HG02973 (cell line): ENCODE results near the gene HFE.
"Not testable (repeated sequence)": the region's sequence is repeated elsewhere in the genome, so short reads cannot be mapped to it uniquely, and the experiment has no call there.

Source experiments
- ATAC-seq: cut with Tn5 transposase; IDR thresholded peaks from one replicate; pipeline ENCODE4 v1.9.1; 2021; ENCODE audit warnings: moderate library complexity; ENCODE audit not compliant: unreplicated experiment

Gene HFE

DNA sequence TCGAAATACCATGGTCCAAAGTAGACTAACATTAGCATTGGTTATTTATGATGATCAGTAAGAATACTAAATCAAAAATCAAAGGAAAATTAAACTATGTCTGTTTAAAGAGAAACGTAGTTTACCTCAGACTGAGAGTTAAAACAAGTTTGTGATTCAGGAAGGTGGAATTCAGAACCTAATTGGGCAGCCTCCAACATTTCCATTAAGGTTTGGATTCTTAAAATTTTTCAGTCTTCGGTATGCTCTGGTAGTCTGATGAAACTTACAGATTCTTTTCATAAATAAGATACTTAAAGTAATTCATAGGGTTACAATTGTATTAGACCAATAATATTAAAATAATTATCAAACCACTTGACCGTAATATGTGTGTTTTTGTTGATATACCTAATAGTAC, 18.6 kb downstream of the HFE start:
- no peak for ATAC-seq

DNA sequence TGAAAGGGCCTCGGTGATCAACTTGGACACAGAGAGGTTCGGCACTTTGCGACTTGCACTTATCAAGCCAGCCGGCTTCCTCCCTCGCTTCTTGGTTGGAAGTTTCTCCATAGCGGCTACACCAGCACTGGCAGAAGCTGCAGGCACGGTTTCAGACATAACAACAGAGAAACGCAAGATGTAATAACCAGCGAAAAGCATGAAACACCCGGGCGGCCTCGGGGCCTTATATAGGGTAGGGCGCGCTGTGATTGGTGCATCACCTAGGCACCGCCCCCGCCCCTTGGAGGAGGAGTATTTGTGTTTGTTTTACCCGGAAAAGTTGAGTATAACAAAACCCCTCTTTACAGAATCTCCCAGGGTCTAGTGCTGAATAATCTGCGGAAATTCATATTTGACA, 20.7 kb downstream of the HFE start:
- ATAC-seq = no peak

DNA sequence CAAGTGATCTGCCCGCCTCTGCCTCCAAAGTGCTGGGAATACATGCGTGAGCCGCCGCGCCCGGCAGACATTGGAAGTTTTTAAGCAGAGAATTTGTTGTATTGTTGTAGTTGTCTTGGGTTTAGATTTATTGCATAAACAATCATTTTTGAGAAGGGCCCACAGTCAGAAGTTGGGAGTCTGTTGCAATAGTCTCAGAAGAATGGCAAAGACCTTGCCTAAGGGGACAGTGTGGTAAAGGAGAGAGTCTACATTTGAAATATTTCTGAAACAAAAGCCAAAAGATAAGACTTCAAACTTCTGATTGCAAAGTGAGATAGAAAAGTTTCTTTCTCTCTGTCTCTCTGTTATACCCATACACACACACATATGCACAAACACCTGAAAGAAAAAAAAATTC, 22.5 kb downstream of the HFE start:
- no peak for ATAC-seq

- ATAC-seq = no peak
These were observed 26.3 kb downstream of the HFE start for GRCh38 chr6:26113570-26113969.

DNA sequence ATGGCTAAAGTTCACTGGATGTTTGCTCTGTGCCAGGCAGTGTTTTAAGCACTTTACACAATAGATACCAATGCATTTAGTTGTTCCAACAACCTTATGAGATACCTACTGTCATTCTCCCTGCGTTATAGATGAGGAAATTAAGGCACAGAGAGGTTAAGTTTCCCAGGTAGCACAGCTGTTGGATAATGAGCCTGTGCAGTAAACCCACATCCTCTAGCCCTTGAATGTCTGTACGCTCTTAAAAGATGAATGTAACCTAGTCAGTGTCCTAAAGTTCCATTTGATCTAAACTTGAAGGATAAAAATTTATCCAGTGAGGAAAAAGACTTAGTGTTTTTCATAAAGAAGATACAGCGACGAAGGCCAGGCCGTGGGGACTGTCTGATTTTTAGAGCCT, 28.0 kb downstream of the HFE start:
- ATAC-seq = no peak

GRCh38 chr6:26116267-26116666, 29.0 kb downstream of the HFE start:
- ATAC-seq = no peak

DNA sequence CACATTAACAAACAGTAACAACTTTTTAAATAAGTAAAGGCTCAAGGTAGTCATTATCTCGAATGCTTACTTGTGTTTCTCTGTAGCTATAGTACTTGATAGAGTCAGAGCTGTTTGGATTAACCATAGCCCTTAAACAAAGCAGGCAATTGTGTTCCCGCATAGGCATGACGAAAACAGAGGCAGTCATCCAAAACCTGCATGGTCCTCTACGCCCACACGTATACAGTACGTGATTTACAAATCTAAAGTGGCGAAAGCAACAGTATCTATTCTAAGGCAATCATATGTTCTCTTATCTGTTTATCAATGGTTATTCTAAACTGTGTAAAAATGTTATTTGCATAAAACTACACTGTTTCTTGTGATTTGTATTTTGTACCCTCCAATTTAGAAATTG, 31.8 kb downstream of the HFE start:
- no peak for ATAC-seq

DNA sequence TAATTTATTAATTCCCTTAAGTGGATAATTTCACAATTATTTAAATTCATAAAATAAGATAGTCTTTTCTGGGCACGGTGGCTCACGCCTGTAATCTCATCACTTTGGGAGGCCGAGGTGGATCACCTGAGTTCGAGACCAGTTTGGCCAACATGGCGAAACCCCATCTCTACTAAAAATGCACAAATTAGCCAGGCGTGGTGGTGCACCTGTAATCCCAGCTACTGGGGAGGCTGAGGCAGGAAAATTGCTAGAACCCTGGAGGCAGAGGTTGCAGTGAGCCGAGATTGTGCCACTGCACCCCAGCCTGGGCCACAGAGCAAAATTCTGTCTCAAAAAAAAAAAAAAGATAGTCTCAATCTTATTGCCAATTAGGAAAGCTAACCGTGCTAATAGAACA, 32.9 kb downstream of the HFE start:
- ATAC-seq = not testable (repeated sequence)

GRCh38 chr6:26120807-26121140, 33.5 kb downstream of the HFE start:
- ATAC-seq = no peak

- ATAC-seq = no peak
These were observed 34.1 kb downstream of the HFE start for GRCh38 chr6:26121141-26122004.

DNA sequence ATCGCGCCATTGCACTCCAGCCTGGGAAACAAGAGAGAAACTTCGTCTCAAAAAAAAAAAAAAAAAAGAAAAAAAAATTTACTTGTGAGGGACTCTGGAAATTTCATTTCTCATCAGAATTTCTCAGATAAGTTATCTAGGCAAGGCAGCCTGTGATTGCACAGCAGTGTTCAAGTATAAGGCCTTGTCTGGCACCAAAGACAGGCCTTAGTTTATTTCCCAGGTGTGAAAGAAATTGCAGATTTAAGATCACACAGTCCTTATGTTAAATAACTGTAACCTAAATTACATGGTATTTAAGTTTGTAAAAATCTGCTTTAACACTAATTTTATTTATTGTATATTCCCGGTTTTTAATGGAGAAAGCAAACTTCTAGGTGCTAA, 34.8 kb downstream of the HFE start:
- no peak for ATAC-seq

GRCh38 chr6:26122402-26122792, 35.2 kb downstream of the HFE start:
- no peak for ATAC-seq

DNA sequence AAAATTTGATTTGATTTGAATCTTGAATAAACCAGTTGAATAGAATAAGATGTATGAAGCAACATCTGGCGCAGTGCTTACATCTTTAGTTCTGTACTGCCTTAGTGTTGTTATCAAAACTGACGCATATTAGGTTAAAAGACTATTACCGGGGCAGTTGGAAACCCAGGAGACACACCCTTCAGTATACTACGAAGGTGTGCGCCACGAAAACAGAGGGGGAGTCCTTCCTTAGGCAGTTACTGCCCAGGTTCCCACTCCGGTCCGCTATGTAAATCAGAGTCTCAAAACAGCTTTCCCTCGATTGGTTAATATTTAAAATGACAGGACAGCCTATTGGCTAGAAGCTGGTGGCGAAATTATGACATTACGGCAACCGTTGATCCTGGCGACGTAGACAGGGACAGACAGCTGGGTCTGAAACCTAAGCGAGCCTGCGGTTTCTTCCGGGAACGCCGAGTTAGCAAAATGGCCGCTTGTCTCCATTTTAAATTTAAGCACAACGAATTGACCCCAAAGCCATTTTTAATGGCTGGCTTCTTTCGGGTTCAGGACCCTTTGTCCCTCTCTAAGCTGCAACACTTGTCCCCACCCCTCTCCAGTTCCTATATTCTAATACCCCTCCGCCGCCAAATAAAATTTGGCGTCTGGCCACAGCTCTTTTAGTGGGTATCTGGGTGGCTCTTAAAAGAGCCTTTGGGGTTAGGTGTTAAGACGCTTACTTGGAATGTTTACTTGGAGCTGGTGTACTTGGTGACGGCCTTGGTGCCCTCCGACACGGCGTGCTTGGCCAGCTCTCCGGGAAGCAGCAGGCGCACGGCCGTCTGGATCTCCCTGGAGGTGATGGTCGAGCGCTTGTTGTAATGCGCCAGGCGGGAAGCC, 35.8 kb downstream of the HFE start:
- peak; percentile 41 for ATAC-seq

DNA sequence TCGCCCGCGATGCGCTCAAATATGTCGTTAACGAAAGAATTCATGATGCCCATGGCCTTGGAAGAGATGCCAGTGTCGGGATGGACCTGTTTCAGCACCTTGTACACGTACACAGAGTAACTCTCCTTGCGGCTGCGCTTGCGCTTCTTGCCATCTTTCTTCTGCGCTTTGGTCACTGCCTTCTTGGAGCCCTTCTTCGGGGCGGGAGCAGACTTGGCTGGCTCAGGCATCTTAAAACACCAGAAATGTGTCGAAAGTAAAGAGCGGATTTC, 36.4 kb downstream of the HFE start:
- ATAC-seq = no peak

DNA sequence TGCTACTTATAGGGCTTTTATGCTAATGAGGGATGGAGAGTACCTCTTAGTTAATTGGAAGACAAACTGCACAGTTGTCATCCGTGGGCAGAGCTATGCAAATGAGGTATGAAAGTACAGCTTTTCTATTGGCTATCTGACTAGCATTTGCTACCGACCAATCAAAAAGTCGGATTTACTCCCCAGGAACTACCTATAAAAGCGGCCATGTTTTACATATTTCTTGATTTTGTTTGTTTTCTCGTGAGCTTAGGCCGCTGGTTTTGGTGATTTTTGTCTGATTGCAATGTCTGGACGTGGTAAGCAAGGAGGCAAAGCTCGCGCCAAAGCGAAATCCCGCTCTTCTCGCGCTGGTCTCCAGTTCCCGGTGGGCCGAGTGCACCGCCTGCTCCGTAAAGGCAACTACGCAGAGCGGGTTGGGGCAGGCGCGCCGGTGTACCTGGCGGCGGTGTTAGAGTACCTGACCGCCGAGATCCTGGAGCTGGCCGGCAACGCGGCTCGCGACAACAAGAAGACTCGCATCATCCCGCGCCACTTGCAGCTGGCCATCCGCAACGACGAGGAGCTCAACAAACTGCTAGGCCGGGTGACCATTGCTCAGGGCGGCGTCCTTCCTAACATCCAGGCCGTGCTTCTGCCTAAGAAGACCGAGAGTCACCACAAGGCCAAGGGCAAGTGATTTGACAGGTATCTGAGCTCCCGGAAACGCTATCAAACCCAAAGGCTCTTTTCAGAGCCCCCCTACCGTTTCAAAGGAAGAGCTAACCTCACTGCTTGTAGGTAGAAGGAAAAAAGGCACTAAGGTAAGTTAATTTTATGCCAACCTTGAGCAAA, 36.9 kb downstream of the HFE start:
- peak; percentile 70 for ATAC-seq

DNA sequence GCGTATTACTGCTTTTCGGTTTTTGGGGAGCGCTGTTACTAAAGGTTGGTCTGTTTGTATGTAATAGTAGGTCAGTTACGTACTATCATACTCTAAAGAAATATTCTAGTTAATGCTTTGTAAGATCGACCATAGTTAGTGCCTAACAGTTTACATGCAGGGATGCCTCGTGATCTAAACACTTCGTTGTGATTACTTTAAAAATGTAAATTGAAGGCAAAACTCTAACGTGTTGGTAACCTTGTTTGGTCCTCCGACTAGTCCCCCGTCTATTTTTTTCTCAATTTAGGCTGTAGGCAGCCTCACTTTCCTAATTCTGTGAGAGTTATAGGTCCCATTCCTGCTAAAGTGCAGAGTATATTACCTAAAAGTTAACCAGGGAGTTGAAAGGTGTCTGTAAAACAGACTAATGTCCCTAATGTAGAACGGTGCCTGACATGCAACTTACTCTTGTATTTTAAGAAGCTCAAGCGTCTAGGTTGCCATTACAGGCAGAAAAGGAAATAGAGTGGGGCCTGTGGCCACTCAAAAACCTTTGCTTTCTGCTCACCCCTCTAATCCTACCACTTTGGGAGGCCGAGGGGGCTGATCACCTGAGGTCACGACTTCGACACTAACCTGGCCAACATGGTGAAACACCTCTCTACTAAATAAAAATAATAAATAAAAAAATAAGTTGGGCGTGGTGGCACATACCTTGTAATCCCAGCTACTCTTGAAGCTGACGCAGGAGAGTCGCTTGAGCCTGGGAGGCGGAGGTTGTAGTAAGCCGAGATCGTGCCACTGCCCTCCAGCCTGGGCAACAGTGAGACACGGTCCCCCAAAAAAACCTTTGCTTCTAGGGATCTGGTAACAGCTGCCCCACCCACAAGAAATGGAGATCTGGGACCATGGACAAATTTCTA, 37.8 kb downstream of the HFE start:
- ATAC-seq = no peak

- ATAC-seq = no peak
These were observed 39.4 kb downstream of the HFE start for GRCh38 chr6:26126394-26127235.

DNA sequence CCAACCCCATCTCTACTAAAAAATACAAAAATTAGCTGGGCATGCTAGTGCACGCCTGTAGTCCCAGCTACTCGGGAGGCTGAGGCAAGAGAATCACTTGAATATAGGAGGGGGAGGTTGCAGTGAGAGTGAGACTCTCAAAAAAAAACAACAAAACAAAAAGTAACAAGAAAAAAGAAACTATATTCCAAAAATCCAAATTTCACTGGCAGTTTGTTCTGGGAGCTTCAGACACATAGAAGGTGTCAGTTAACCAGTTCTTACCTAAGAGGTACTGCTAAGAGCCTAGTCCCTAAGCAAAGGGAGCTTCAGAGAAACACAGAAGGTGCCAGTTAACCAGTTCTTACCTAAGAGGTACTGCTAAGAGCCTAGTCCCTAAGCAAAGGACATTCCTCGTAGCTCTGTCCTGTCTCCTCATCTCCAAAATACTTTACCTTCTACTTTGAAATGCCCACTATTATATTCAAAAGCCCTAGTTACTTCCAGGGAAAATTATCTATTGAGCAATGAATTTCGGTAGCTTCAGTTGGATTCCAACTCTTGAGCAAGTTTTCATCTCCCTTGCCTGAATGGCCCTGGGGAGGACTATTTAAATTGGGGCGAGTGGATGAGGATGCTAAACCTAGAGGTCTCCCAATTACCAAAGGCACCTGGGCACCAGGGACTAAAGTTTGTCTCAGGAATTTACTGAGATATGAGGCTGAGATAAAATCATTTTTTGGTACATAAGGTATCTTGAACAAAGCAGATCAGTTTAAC, 41.0 kb downstream of the HFE start:
- ATAC-seq = no peak

DNA sequence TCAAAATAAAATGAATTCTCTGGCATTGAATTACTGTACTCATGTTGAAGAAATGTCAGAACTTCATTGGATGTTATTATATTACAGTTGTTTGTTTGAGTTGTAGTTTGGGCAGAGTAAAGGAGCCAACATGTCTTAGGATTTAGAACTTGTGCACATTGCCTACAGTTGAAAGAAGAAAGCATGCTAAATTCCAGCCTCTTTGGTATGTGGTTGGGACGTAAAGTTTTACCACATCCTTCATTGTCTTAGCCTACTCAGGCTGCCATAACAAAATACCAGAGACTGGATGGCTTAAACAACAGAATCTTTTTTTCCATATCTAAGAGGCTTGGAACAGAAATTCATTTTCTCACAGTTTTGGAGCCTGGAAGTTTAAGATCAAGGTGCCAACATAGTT, 42.4 kb downstream of the HFE start:
- ATAC-seq = no peak
